Spleen (tissue), 11 donors: ENCODE results near the gene ZNF593. TPM values are rescaled to one million over a fixed set of nuclear protein-coding genes. Genes with fewer than 3 reads are reported as not detected.

Experiments
- DNase-seq: peaks from one replicate; pipeline ENCODE4 v3.0.0-alpha.2; 2020
- H3K27ac ChIP-seq, 8 donors: fragments of 200-600 bp; sonication (generic) in 7 of 8; 1 replicate in 4 of 8; 2 replicates in 4 of 8; pipeline versions ENCODE4 v1.5.0 to v1.8.0; 2016 to 2021; ENCODE audit warnings: inconsistent platforms in 4 of 8, mild to moderate bottlenecking in 4 of 8, moderate library complexity in 1 of 8
- H3K27me3 ChIP-seq, 7 donors: fragments of 200-600 bp; sonication (generic) in 6 of 7; replicated peaks in 1 of 7; 1 replicate in 4 of 7; 2 replicates in 3 of 7; pipeline versions ENCODE4 v1.5.0 to v1.8.0; 2016 to 2021; ENCODE audit warnings: inconsistent platforms in 3 of 7, mild to moderate bottlenecking in 1 of 7
- H3K36me3 ChIP-seq, 6 donors: fragments of 200-600 bp; sonication (generic) in 5 of 6; 1 replicate in 4 of 6; 2 replicates in 2 of 6; pipeline versions ENCODE4 v1.5.0 to v1.8.0; 2016 to 2021; ENCODE audit warnings: inconsistent platforms in 2 of 6
- H3K4me1 ChIP-seq, 6 donors: fragments of 200-600 bp; sonication (generic) in 5 of 6; 1 replicate in 3 of 6; 2 replicates in 3 of 6; pipeline versions ENCODE4 v1.5.0 to v1.8.0; 2016 to 2021; ENCODE audit warnings: inconsistent platforms in 3 of 6
- H3K4me3 ChIP-seq, 8 donors: fragments of 200-600 bp; sonication (generic) in 7 of 8; 1 replicate in 4 of 8; 2 replicates in 4 of 8; pipeline versions ENCODE4 v1.5.0 to v1.8.0; 2016 to 2021; ENCODE audit warnings: inconsistent platforms in 4 of 8, mild to moderate bottlenecking in 4 of 8, moderate library complexity in 2 of 8
- H3K9me3 ChIP-seq, 8 donors: fragments of 200-600 bp; sonication (generic) in 7 of 8; 1 replicate in 4 of 8; 2 replicates in 4 of 8; pipeline versions ENCODE4 v1.5.0 to v1.8.0; 2016 to 2021; ENCODE audit warnings: inconsistent platforms in 4 of 8
- POLR2A ChIP-seq, 3 donors: fragments of 450-650 bp; IDR thresholded peaks; one replicate each; pipeline ENCODE4 v1.5.1; 2017; ENCODE audit warnings: antibody characterized with exemption in 3 of 3, mild to moderate bottlenecking in 1 of 3
- POLR2AphosphoS5 ChIP-seq, 3 donors: sonication (generic); formaldehyde crosslinking; IDR thresholded peaks; one replicate each; pipeline ENCODE4 v1.5.1; 2017; ENCODE audit warnings: antibody characterized with exemption in 3 of 3
- WGBS, 5 donors: extraction: QIAGEN DNeasy Blood & Tissue Kit in 3 of 5; methylation state at CpG; one replicate each; pipeline versions ENCODE4 v1.1.5 to v1.1.7; 2013 to 2018; 5-methylcytosine and 5-hydroxymethylcytosine counted together
- intact Hi-C: fragments of 100-400 bp; cut with DNase I; formaldehyde crosslinking; loops from one replicate; pipeline ENCODE4 v1.15.0; 2023; ENCODE audit warnings: low total_unique reads
- polyA plus RNA-seq, 3 donors: library from polyadenylated mRNA; stranded (reverse); fragments of 200-250 nt; gene quantifications; one replicate each; pipeline ENCODE4 v1.2.1, GENCODE V29; 2013
- total RNA-seq, 7 donors: library from RNA; depleted of rRNA in 3 of 7; stranded (reverse); fragments of >200 nt in 3 of 7; fragmentation: NEBNext Ultra II Directional in 4 of 7; extraction: Animal tissue kit (Norgen Biotek cat#: 25700) in 4 of 7; gene quantifications; one replicate each; pipeline versions ENCODE4 v1.1.0 to v1.2.1, GENCODE V29; 2016 to 2021
- TF ChIP-seq, protein P1 (sequence below), 11 experiments: fragments of 200-600 bp in 7 of 11; fragments of 450-650 bp in 4 of 11; sonication (generic) in 4 of 11; IDR thresholded peaks in 8 of 11; conservative IDR thresholded peaks in 3 of 11; 1 replicate in 7 of 11; 2 replicates in 4 of 11; pipeline versions ENCODE4 v1.4.0 to v1.8.0; 2016 to 2021; ENCODE audit warnings: antibody characterized with exemption in 11 of 11, inconsistent platforms in 4 of 11, mild to moderate bottlenecking in 1 of 11
- donor health status: healthy with polysubstance abuse.
- donor health status: DM: no; HTN: no; CAD: no; lungs with moderate emphysema.
- donor health status: DM: no; HTN: no; CAD: no.
- donor health status: Bipolar disorder and iron deficiency.
- donor health status: healthy.
- donor health status: DM: no; HTN: no; CAD: no.
- donor health status: DM: yes; HTN: yes; CAD: no.

The ZNF593 gene
- total and polyA plus RNA-seq, 10 donors = 13.5 to 104 (median 25.2) TPM

DNA sequence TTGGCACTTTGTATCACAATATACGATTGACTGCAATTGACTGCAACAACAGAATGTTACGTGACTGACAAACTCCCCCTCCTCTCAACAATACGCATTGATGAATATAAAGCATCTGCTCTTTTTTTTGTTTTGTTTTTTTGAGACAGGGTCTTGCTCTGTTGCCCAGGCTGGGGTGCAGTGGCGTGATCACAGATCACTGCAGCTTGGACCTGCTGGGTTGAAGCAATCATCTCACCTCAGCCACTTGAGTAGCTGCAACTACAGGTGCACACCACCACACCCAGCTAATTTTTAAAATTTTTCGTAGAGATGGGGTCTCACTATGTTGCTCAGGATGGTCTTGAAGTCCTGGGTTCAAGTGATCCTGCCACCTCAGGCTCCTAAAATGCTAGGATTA is 43.0 kb downstream of the ZNF593 start:
- 85 to 96% (median 88%) methylated on average over 5 of the region's 5 CpGs for WGBS, 5 donors
- Histone ChIP-seq H3K36me3 (no peaks in the 10 kb centered on the region), H3K9me3 (no peaks in the 10 kb centered on the region), H3K4me1 (no peaks in the 10 kb centered on the region), H3K27me3 (no peaks in the 10 kb centered on the region), H3K27ac (no peak overlapping the region), H3K4me3 (no peak overlapping the region)
- no peak for DNase-seq
- intact Hi-C loops = no loop called here
- TF ChIP-seq POLR2A (IDR thresholded peaks at IDR 0.05) (no peak), POLR2AphosphoS5 (IDR thresholded peaks at IDR 0.05) (no peak)
- TF ChIP-seq, protein P1, sequence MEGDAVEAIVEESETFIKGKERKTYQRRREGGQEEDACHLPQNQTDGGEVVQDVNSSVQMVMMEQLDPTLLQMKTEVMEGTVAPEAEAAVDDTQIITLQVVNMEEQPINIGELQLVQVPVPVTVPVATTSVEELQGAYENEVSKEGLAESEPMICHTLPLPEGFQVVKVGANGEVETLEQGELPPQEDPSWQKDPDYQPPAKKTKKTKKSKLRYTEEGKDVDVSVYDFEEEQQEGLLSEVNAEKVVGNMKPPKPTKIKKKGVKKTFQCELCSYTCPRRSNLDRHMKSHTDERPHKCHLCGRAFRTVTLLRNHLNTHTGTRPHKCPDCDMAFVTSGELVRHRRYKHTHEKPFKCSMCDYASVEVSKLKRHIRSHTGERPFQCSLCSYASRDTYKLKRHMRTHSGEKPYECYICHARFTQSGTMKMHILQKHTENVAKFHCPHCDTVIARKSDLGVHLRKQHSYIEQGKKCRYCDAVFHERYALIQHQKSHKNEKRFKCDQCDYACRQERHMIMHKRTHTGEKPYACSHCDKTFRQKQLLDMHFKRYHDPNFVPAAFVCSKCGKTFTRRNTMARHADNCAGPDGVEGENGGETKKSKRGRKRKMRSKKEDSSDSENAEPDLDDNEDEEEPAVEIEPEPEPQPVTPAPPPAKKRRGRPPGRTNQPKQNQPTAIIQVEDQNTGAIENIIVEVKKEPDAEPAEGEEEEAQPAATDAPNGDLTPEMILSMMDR (IDR thresholded peaks at IDR 0.05 in 8 of 11, conservative IDR thresholded peaks at IDR 0.05 in 3 of 11) = no peak

DNA sequence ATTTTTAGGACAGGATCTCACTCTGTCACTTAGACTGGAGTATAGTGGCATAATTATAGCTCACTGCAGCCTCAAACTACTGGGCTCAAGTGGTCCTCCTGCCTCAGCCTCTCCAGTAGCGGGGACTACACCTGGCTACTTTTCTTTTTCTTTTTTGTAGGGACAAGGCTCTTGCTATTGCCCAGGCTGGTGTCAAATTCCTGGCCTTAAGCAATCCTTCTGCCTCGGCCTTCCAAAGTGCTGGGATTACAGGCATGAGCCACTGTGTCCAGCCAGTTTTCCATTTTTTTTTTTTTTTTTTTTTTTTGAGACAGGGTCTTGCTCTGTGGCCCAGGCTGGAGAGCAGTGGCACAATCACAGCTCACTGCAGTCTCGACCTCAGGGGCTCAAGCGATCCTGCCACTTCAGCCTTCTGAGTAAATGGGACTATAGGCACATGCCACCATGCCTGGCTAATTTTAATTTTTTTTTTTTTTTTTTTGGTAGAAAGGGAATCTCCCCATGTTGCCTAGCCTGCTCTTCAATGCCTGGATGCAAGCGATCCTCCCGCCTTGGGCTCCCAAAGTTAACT is 43.7 kb downstream of the ZNF593 start:
- no peak for DNase-seq
- H3K27ac ChIP-seq = no peak overlapping the region
- intact Hi-C loops = no loop called here
- H3K4me1 ChIP-seq = no peaks in the 10 kb centered on the region
- H3K27me3 ChIP-seq = no peaks in the 10 kb centered on the region
- H3K36me3 ChIP-seq = no peaks in the 10 kb centered on the region
- TF ChIP-seq POLR2A (IDR thresholded peaks at IDR 0.05) = no peak
- TF ChIP-seq POLR2AphosphoS5 (IDR thresholded peaks at IDR 0.05) = no peak
- TF ChIP-seq, protein P1 (IDR thresholded peaks at IDR 0.05 in 8 of 11, conservative IDR thresholded peaks at IDR 0.05 in 3 of 11) = no peak
- H3K4me3 ChIP-seq = no peak overlapping the region
- WGBS, 5 donors = 85 to 98% (median 93%) methylated on average over 6 of the region's 6 CpGs
- no peaks in the 10 kb centered on the region for H3K9me3 ChIP-seq

DNA sequence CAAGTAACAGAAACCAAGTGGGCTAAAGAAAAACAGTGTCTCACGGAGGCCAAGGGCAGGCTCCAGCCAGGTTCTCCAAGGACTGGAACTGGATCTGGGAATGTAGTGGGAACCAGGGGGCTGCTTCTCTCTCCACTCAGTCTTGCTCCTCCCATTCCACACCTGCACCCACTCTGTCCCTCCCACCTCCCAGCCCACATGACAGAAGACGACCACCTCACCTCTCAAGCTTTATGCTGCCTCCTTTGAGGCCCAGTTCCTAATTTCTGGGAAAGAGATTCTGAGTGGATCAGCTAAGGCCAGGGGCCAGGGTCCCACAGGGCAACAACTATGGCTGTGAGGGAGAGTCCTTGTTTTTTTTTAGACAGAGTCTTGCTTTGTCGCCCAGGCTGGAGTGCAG is 45.5 kb downstream of the ZNF593 start:
- intact Hi-C loops = no loop called here
- peaks cover 0 to 6% (median 0%) of the 10 kb centered on the region in 7 donors for H3K27me3 ChIP-seq
- no peak overlapping the region for H3K27ac ChIP-seq
- no peaks in the 10 kb centered on the region for H3K9me3 ChIP-seq
- TF ChIP-seq, protein P1 (IDR thresholded peaks at IDR 0.05 in 8 of 11, conservative IDR thresholded peaks at IDR 0.05 in 3 of 11) = no peak
- no peak for TF ChIP-seq POLR2AphosphoS5 (IDR thresholded peaks at IDR 0.05)
- no peak for DNase-seq
- no peak overlapping the region for H3K4me3 ChIP-seq
- WGBS, 5 donors = 44 to 63% (median 50%) methylated on average over 3 of the region's 3 CpGs
- no peaks in the 10 kb centered on the region for H3K36me3 ChIP-seq
- H3K4me1 ChIP-seq = no peaks in the 10 kb centered on the region

DNA sequence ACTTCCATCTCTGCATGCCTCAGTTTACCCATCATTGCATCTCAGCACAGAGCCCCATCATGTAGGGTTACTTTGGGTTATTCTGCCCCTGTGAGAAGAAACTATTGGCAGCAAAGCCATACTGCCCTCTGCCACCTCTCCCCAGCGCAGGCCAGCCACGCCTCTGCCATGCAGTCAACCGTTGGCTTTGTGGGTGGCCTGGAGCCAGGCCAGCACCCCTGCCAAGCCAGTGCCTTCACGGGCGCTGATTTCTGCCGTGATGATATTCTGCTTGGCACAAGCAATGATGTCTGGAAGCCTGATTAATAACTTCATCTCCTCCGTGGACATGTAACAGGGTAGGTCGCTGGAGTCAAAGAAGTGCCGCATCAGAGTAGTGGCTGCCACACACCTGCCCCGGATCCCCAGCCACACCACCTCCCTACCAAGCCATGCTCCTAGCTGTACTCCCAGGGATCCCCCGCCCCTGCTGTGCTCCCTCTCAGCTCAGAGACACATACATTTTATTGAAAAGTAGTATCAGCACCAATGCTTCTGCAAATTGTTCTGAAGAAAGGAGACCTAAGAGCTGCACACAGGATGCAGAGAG is 49.3 kb downstream of the ZNF593 start:
- H3K4me3 ChIP-seq = no peak overlapping the region
- no peak overlapping the region for H3K27ac ChIP-seq
- WGBS, 5 donors = 74 to 89% (median 82%) methylated on average over 5 to 11 of the region's 11 CpGs
- TF ChIP-seq, protein P1 (IDR thresholded peaks at IDR 0.05 in 8 of 11, conservative IDR thresholded peaks at IDR 0.05 in 3 of 11) = no peak
- TF ChIP-seq POLR2A (IDR thresholded peaks at IDR 0.05) (no peak), POLR2AphosphoS5 (IDR thresholded peaks at IDR 0.05) (no peak)
- no peak for DNase-seq
- H3K27me3 ChIP-seq = peaks cover 0 to 22% (median 0%) of the 10 kb centered on the region in 7 donors
- intact Hi-C loops = no loop called here
- H3K36me3 ChIP-seq = no peaks in the 10 kb centered on the region
- no peaks in the 10 kb centered on the region for H3K9me3 ChIP-seq
- no peaks in the 10 kb centered on the region for H3K4me1 ChIP-seq

Other genes starting within 250 kb of the ZNF593 start
- gene PAFAH2, start 171.8 kb upstream of the ZNF593 start, total RNA-seq = 10 to 100 TPM; 12.9 to 19.7 (median 13.9) TPM
- gene PAFAH2, start 171.8 kb upstream of the ZNF593 start, polyA plus RNA-seq = 1 to 10 TPM; 3.9 to 5.3 (median 4.7) TPM
- 1 to 10 TPM; 2.3 to 8.6 (median 4.9) TPM for gene EXTL1, start 148.1 kb upstream of the ZNF593 start, total RNA-seq
- gene EXTL1, start 148.1 kb upstream of the ZNF593 start, polyA plus RNA-seq = 1 to 10 TPM in 1 of 3 donors, under 1 TPM in 2; 0.30 to 3.6 (median 0.63) TPM
- not detected for gene SLC30A2, start 123.8 kb upstream of the ZNF593 start, total RNA-seq
- gene SLC30A2, start 123.8 kb upstream of the ZNF593 start, polyA plus RNA-seq = not detected
- under 1 TPM in 2 of 7 donors, not detected in 5; 0.19 to 0.61 TPM for gene TRIM63, start 102.3 kb upstream of the ZNF593 start, total RNA-seq
- under 1 TPM; 0.13 to 0.33 (median 0.30) TPM for gene TRIM63, start 102.3 kb upstream of the ZNF593 start, polyA plus RNA-seq
- 10 to 100 TPM in 5 of 7 donors, 1 to 10 TPM in 2; 7.7 to 14.1 (median 11.6) TPM for gene PDIK1L, start 58.1 kb upstream of the ZNF593 start, total RNA-seq
- 1 to 10 TPM; 2.5 to 3.1 (median 3.1) TPM for gene PDIK1L, start 58.1 kb upstream of the ZNF593 start, polyA plus RNA-seq
- 1 to 10 TPM in 6 of 7 donors, under 1 TPM in 1; 0.76 to 5.9 (median 1.8) TPM for gene FAM110D, start 10.8 kb upstream of the ZNF593 start, total RNA-seq
- gene FAM110D, start 10.8 kb upstream of the ZNF593 start, polyA plus RNA-seq = 1 to 10 TPM in 1 of 3 donors, under 1 TPM in 2; 0.44 to 1.2 (median 0.91) TPM
- gene C1orf232, start 945 bp upstream of the ZNF593 start, total RNA-seq = not detected
- not detected for gene C1orf232, start 945 bp upstream of the ZNF593 start, polyA plus RNA-seq
- not detected for gene ZNF593OS, start 1.9 kb downstream of the ZNF593 start, total RNA-seq
- under 1 TPM; 0.26 to 0.43 (median 0.26) TPM for gene ZNF593OS, start 1.9 kb downstream of the ZNF593 start, polyA plus RNA-seq
- 1 to 10 TPM; 1.0 to 5.5 (median 3.7) TPM for gene CNKSR1, start 7.6 kb downstream of the ZNF593 start, total RNA-seq
- 1 to 10 TPM in 2 of 3 donors, under 1 TPM in 1; 0.68 to 2.0 (median 1.0) TPM for gene CNKSR1, start 7.6 kb downstream of the ZNF593 start, polyA plus RNA-seq
- gene CATSPER4, start 20.7 kb downstream of the ZNF593 start, total RNA-seq = not detected
- under 1 TPM in 1 of 3 donors, not detected in 2; 0.03 TPM for gene CATSPER4, start 20.7 kb downstream of the ZNF593 start, polyA plus RNA-seq
- 10 to 100 TPM in 5 of 7 donors, 1 to 10 TPM in 2; 7.8 to 14.9 (median 10.8) TPM for gene CEP85, start 64.3 kb downstream of the ZNF593 start, total RNA-seq
- 1 to 10 TPM; 3.9 to 5.2 (median 4.2) TPM for gene CEP85, start 64.3 kb downstream of the ZNF593 start, polyA plus RNA-seq
- 100 to 1,000 TPM; 139 to 261 (median 233) TPM for gene SH3BGRL3, start 110.2 kb downstream of the ZNF593 start, total RNA-seq
- gene SH3BGRL3, start 110.2 kb downstream of the ZNF593 start, polyA plus RNA-seq = 100 to 1,000 TPM; 249 to 319 (median 286) TPM
- gene UBXN11, start 136.7 kb downstream of the ZNF593 start, total RNA-seq = 10 to 100 TPM; 25.1 to 67.1 (median 48.0) TPM
- gene UBXN11, start 136.7 kb downstream of the ZNF593 start, polyA plus RNA-seq = 10 to 100 TPM; 26.6 to 67.8 (median 66.1) TPM
- gene CD52, start 148.1 kb downstream of the ZNF593 start, total RNA-seq = 100 to 1,000 TPM; 206 to 422 (median 301) TPM
- gene CD52, start 148.1 kb downstream of the ZNF593 start, polyA plus RNA-seq = 1,000 to 10,000 TPM; 2,248 to 3,726 (median 2,540) TPM
- gene CRYBG2, start 184.2 kb downstream of the ZNF593 start, total RNA-seq = 1 to 10 TPM in 1 of 7 donors, under 1 TPM in 1, not detected in 5; 0.87 to 1.1 TPM
- gene CRYBG2, start 184.2 kb downstream of the ZNF593 start, polyA plus RNA-seq = 1 to 10 TPM; 1.2 to 3.4 (median 1.5) TPM
- gene ZNF683, start 202.8 kb downstream of the ZNF593 start, total RNA-seq = under 1 TPM in 5 of 7 donors, not detected in 2; 0.17 to 0.74 (median 0.49) TPM
- gene ZNF683, start 202.8 kb downstream of the ZNF593 start, polyA plus RNA-seq = 1 to 10 TPM in 1 of 3 donors, under 1 TPM in 2; 0.38 to 1.5 (median 0.83) TPM
- gene LIN28A, start 240.9 kb downstream of the ZNF593 start, total RNA-seq = not detected
- gene LIN28A, start 240.9 kb downstream of the ZNF593 start, polyA plus RNA-seq = not detected